OCI-LY7 (cell line): ENCODE measurements around the gene WNT10A.

Source experiments
- EZH2phosphoT487 ChIP-seq: fragments of 200-600 bp; sonication (generic); IDR thresholded peaks from 2 replicates; pipeline ENCODE4 v1.6.1; 2018; ENCODE audit warnings: low read depth, borderline replicate concordance, mild to moderate bottlenecking, mixed run types, antibody characterized with exemption, low read length, moderate library complexity, mixed read lengths
- TF ChIP-seq, protein P1 (sequence below): fragments of 200-600 bp; sonication (generic); conservative IDR thresholded peaks from 2 replicates; pipeline ENCODE4 v1.5.1; 2014; ENCODE audit warnings: mild to moderate bottlenecking, antibody characterized with exemption, low read length, moderate library complexity, mixed read lengths

DNA sequence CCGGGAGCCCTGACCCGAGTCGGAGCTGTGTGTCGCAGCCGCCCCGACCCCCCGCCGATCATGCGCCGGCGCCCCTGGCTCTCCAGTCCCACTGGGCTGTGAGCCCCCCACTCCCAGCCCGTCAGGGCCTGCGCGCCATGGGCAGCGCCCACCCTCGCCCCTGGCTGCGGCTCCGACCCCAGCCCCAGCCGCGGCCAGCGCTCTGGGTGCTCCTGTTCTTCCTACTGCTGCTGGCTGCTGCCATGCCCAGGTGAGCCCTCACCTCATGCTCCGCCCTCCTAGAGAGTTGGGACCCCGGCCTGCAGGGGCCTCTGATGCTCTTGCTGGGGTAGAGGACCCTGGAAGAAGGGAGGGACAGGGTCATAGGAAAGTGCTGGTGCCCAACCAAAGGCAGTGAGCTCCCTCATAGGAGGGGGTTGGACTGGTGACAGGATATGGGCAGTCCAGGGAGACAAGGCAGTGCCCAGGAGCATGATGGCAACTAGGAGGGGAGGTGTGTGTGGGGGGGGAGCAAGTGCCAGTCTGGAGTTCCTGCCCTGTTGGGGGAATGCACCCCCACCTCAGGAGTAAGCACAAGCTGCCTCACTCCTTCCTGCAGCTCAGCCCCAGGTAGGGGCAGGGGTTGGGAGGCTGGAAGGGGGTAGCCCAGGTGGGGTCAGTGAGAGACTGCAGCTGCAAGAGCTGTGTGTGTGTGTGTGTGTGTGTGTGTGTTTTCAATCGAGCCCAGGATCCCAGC, 375 bp downstream of the WNT10A start:
- TF ChIP-seq, protein P1, sequence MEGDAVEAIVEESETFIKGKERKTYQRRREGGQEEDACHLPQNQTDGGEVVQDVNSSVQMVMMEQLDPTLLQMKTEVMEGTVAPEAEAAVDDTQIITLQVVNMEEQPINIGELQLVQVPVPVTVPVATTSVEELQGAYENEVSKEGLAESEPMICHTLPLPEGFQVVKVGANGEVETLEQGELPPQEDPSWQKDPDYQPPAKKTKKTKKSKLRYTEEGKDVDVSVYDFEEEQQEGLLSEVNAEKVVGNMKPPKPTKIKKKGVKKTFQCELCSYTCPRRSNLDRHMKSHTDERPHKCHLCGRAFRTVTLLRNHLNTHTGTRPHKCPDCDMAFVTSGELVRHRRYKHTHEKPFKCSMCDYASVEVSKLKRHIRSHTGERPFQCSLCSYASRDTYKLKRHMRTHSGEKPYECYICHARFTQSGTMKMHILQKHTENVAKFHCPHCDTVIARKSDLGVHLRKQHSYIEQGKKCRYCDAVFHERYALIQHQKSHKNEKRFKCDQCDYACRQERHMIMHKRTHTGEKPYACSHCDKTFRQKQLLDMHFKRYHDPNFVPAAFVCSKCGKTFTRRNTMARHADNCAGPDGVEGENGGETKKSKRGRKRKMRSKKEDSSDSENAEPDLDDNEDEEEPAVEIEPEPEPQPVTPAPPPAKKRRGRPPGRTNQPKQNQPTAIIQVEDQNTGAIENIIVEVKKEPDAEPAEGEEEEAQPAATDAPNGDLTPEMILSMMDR = no peak
- no peak for TF ChIP-seq EZH2phosphoT487
